ENCODE results near the gene TADA1. TPM values are rescaled to one million over a fixed set of nuclear protein-coding genes. Genes with fewer than 3 reads are reported as not detected.

Gene TADA1
- total RNA-seq, 3 donors from 2014 or later (not counting 1 experiment from before 2014, with no cell fraction given), result 11.7 to 13.7 (median 12.5) TPM

- H3K36me3 Mint-ChIP-seq, result peaks cover 17% of the 10 kb centered on the region
- peaks cover 65% of the 10 kb centered on the region for H3K36me3 ChIP-seq (ENCODE audit: control insufficient read depth, insufficient read depth, low read length)
- H3K9me3 ChIP-seq (ENCODE audit: control insufficient read depth, insufficient read depth, low read length), result no peaks in the 10 kb centered on the region
- intact Hi-C loops (cut with micrococcal nuclease), result no loop called here
- H3K27ac Mint-ChIP-seq, result peak overlapping the region in 1 of 2 donors; percentile 73
- 95% methylated on average over 6 of the region's 7 CpGs for WGBS (ENCODE audit: insufficient coverage)
- H3K4me1 Mint-ChIP-seq, result peaks cover 40 to 59% of the 10 kb centered on the region in 2 donors
- TF ChIP-seq, protein P1, sequence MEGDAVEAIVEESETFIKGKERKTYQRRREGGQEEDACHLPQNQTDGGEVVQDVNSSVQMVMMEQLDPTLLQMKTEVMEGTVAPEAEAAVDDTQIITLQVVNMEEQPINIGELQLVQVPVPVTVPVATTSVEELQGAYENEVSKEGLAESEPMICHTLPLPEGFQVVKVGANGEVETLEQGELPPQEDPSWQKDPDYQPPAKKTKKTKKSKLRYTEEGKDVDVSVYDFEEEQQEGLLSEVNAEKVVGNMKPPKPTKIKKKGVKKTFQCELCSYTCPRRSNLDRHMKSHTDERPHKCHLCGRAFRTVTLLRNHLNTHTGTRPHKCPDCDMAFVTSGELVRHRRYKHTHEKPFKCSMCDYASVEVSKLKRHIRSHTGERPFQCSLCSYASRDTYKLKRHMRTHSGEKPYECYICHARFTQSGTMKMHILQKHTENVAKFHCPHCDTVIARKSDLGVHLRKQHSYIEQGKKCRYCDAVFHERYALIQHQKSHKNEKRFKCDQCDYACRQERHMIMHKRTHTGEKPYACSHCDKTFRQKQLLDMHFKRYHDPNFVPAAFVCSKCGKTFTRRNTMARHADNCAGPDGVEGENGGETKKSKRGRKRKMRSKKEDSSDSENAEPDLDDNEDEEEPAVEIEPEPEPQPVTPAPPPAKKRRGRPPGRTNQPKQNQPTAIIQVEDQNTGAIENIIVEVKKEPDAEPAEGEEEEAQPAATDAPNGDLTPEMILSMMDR (IDR thresholded peaks at IDR 0.05), result no peak
- no peaks in the 10 kb centered on the region for H3K9me3 Mint-ChIP-seq
- no peaks in the 10 kb centered on the region for H3K27me3 Mint-ChIP-seq (ENCODE audit: low read depth in 2 of 2)
- ATAC-seq (no peak), DNase-seq (no peak)
- no peak overlapping the region for H3K4me3 Mint-ChIP-seq
- peaks cover 17% of the 10 kb centered on the region for H3K4me1 ChIP-seq (ENCODE audit: control insufficient read depth, insufficient read depth, low read length)
- H3K4me3 ChIP-seq (ENCODE audit: low read length), result no peak overlapping the region
- no peaks in the 10 kb centered on the region for H3K27me3 ChIP-seq (ENCODE audit: control insufficient read depth, insufficient read depth, low read length)
- H3K27ac ChIP-seq (ENCODE audit: low read length), result no peak overlapping the region
Observed at GRCh38 chr1:166843769-166844596, 32.1 kb downstream of the TADA1 start.

- H3K27me3 ChIP-seq (ENCODE audit: control insufficient read depth, insufficient read depth, low read length), result no peaks in the 10 kb centered on the region
- intact Hi-C loops (cut with micrococcal nuclease), result no loop called here
- no peaks in the 10 kb centered on the region for H3K9me3 ChIP-seq (ENCODE audit: control insufficient read depth, insufficient read depth, low read length)
- TF ChIP-seq, protein P1 (IDR thresholded peaks at IDR 0.05), result no peak
- no peak overlapping the region for H3K4me3 ChIP-seq (ENCODE audit: low read length)
- 98% methylated on average over 5 of the region's 6 CpGs for WGBS (ENCODE audit: insufficient coverage)
- ATAC-seq (no peak), DNase-seq (no peak)
- H3K4me1 ChIP-seq (ENCODE audit: control insufficient read depth, insufficient read depth, low read length), result peaks cover 21% of the 10 kb centered on the region
- H3K27me3 Mint-ChIP-seq (ENCODE audit: low read depth in 2 of 2), result no peaks in the 10 kb centered on the region
- H3K4me1 Mint-ChIP-seq, result peaks cover 46 to 66% of the 10 kb centered on the region in 2 donors
- H3K9me3 Mint-ChIP-seq, result no peaks in the 10 kb centered on the region
- H3K36me3 ChIP-seq (ENCODE audit: control insufficient read depth, insufficient read depth, low read length), result peaks cover 60% of the 10 kb centered on the region
- H3K36me3 Mint-ChIP-seq, result peaks cover 17% of the 10 kb centered on the region
- no peak overlapping the region for H3K27ac Mint-ChIP-seq
- H3K27ac ChIP-seq (ENCODE audit: low read length), result no peak overlapping the region
- no peak overlapping the region for H3K4me3 Mint-ChIP-seq
Observed at GRCh38 chr1:166843322-166843721, 32.7 kb downstream of the TADA1 start.

DNA sequence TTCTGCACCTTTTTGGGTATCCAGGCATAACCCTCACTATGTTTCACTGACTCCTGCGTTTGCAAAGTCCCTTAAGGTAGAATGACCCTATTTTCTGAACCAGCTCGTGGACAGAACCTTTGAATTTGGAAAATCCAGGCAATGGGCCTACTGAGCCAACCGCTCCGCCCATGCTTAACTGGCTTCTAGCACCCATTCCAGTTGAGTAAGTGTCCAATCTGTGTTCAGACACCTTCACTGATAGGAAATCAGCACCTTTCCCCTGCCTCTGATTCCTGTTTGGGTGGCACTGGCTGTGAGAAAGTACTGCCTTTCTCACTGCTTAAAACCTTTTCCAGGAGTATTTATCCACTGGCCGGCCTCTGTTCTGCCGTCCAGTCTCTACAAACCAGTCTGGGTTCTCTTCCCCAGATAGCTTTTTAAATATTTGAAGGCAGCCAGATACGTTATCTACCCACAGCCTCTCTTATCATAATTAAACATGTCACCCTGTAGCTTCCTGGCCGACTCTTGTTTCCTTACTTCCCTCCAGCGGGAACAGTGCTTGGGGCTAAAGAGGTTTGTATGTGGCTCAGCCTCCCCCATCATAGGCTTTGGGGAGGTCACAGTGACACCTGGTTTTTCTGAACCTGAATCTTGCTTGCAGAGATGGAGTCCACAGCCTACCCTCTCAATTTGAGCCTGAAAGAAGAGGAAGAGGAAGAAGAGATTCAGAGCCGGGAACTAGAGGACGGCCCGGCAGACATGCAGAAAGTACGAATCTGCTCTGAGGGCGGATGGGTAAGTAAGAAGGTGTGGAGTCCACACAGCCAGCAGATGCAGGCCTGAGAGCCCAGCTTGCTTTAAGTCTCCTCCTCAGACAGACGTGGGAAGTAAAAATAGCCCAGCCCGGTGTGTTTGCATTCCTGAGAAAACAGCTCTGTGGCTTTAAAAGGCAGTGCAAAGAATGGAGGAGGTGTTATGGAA, 35.5 kb downstream of the TADA1 start:
- ATAC-seq (no peak), DNase-seq (no peak)

More for the DNA sequence above, 35.5 kb downstream of the TADA1 start:
- 60% methylated on average over 16 of the region's 16 CpGs for WGBS (ENCODE audit: insufficient coverage)
- Histone ChIP-seq H3K4me1 (ENCODE audit: control insufficient read depth, insufficient read depth, low read length) (peaks cover 18% of the 10 kb centered on the region), H3K27me3 (ENCODE audit: control insufficient read depth, insufficient read depth, low read length) (no peaks in the 10 kb centered on the region), H3K9me3 (ENCODE audit: control insufficient read depth, insufficient read depth, low read length) (no peaks in the 10 kb centered on the region), H3K36me3 (ENCODE audit: control insufficient read depth, insufficient read depth, low read length) (peaks cover 40% of the 10 kb centered on the region), H3K4me3 (ENCODE audit: low read length) (peak overlapping the region; percentile 47), H3K27ac (ENCODE audit: low read length) (no peak overlapping the region)
- Mint-ChIP-seq H3K27me3 (ENCODE audit: low read depth in 2 of 2) (no peaks in the 10 kb centered on the region), H3K4me3 (peak overlapping the region; percentile 88), H3K4me1 (peaks cover 31 to 53% of the 10 kb centered on the region in 2 donors), H3K27ac (peak overlapping the region; percentile 72 to 79), H3K36me3 (peaks cover 7% of the 10 kb centered on the region), H3K9me3 (no peaks in the 10 kb centered on the region)
- TF ChIP-seq, protein P1 (IDR thresholded peaks at IDR 0.05), result no peak
- intact Hi-C loops (cut with micrococcal nuclease), result no loop called here

Measured in natural killer cell (primary cell).